ENCODE results near the gene BRPF3. TPM values are rescaled to one million over a fixed set of nuclear protein-coding genes. Genes with fewer than 3 reads are reported as not detected.
"Not testable (repeated sequence)": the region's sequence is repeated elsewhere in the genome, so short reads cannot be mapped to it uniquely, and the experiment has no call there.

The BRPF3 gene
- total and polyA plus RNA-seq, 2 donors (not counting 3 experiments of a cell fraction or from before 2014, with no cell fraction given) = 30.5 to 35.7 TPM

DNA sequence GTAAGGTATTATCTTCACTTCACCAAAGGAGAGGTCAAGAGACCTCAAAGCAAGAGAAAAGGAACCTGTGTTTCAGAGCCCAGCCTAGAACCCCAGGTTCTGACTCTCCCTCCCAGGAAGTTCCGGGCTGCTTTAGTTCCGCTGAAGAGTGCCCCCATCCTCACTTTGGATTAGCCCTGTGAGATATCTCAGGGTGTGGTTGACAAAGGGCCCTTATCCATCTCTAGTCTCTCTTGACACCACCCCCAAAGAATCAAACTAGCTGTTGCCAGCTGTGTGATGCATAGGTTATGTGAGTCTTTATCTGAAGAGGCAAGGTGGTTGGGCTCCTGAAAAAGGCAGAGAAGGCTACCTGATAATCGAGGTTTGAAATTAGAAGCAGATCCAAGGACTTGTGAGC is 20.6 kb downstream of the BRPF3 start:
- no peak overlapping the region for H3K4me3 ChIP-seq (replicated peaks in 1 of 3; ENCODE audit: insufficient read depth in 1 of 3, low read depth in 1 of 3, low read length in 3 of 3)
- FAIRE-seq (no peak), DNase-seq (ENCODE audit: low read depth, low spot score) (no peak)
- peaks cover 34 to 48% of the 10 kb centered on the region in 2 experiments for H3K36me3 ChIP-seq (ENCODE audit: control insufficient read depth in 2 of 2, extremely low read depth in 1 of 2, insufficient read depth in 2 of 2, low read length in 2 of 2)
- H3K4me1 ChIP-seq (ENCODE audit: control insufficient read depth, extremely low read depth, insufficient read depth, low read length) = no peaks in the 10 kb centered on the region
- dilution Hi-C loops (cut with MboI; ENCODE audit: extremely low pct_ligation_motif_present, low sequenced_read_pairs) = no loop called here
- H3K4me2 ChIP-seq (ENCODE audit: insufficient read depth, low read length) = no peak overlapping the region
- no peak overlapping the region for H3K27ac ChIP-seq (ENCODE audit: insufficient read depth, low read depth, low read length)
- POLR2A ChIA-PET = interaction anchor here (0.7 kb wide), 1 partner anchor 20 kb away, joined by 3 read pairs; no protein-coding TSS in a partner anchor
- intact Hi-C loops (cut with micrococcal nuclease) = no loop called here
- peaks cover 2% of the 10 kb centered on the region for H4K20me1 ChIP-seq (replicated peaks; ENCODE audit: control insufficient read depth, extremely low read depth, insufficient read depth, low read length)
- no peaks in the 10 kb centered on the region for H3K9me3 ChIP-seq (replicated peaks; ENCODE audit: control insufficient read depth, insufficient read depth, low read length)
- H2AFZ ChIP-seq (ENCODE audit: low read depth, low read length) = no peak overlapping the region
- H3K79me2 ChIP-seq (ENCODE audit: control insufficient read depth, insufficient read depth, low read length) = no peaks in the 10 kb centered on the region
- no peak for TF ChIP-seq MYC (IDR thresholded peaks at IDR 0.05; ENCODE audit: low read depth, low read length)
- TF ChIP-seq POLR2A (IDR thresholded peaks at IDR 0.05; ENCODE audit: low read depth, low read length) = no peak
- H3K9ac ChIP-seq (replicated peaks; ENCODE audit: extremely low read depth, insufficient read depth, low read length) = no peak overlapping the region
- no TSS peak for BruUV-seq (replicated peaks)
- no peaks in the 10 kb centered on the region for H3K27me3 ChIP-seq (ENCODE audit: control insufficient read depth in 2 of 2, insufficient read depth in 2 of 2, low read length in 2 of 2)
- CTCF ChIA-PET = interaction anchor here (1.5 to 2.3 kb wide), 3 partner anchors 9 to 86 kb away, joined by 3 to 8 read pairs (median 4); no protein-coding TSS in a partner anchor
- no peaks in the 10 kb centered on the region for H3K9me1 ChIP-seq (replicated peaks; ENCODE audit: control insufficient read depth, extremely low read depth, insufficient read depth, low read length)

GRCh38 chr6:36217946-36218345 is 21.4 kb downstream of the BRPF3 start:
- FAIRE-seq (no peak), DNase-seq (ENCODE audit: low read depth, low spot score) (no peak)
- H3K79me2 ChIP-seq (ENCODE audit: control insufficient read depth, insufficient read depth, low read length) = no peaks in the 10 kb centered on the region
- CTCF ChIA-PET = interaction anchor here (1.1 to 2.3 kb wide), 3 partner anchors 9 to 84 kb away, joined by 3 to 8 read pairs (median 4); no protein-coding TSS in a partner anchor
- intact Hi-C loops (cut with micrococcal nuclease) (no loop called here), dilution Hi-C loops (cut with MboI; ENCODE audit: extremely low pct_ligation_motif_present, low sequenced_read_pairs) (no loop called here)
- no peaks in the 10 kb centered on the region for H3K27me3 ChIP-seq (ENCODE audit: control insufficient read depth in 2 of 2, insufficient read depth in 2 of 2, low read length in 2 of 2)
- H3K27ac ChIP-seq (ENCODE audit: insufficient read depth, low read depth, low read length) = no peak overlapping the region
- H3K4me3 ChIP-seq (replicated peaks in 1 of 3; ENCODE audit: insufficient read depth in 1 of 3, low read depth in 1 of 3, low read length in 3 of 3) = no peak overlapping the region
- peaks cover 32 to 51% of the 10 kb centered on the region in 2 experiments for H3K36me3 ChIP-seq (ENCODE audit: control insufficient read depth in 2 of 2, extremely low read depth in 1 of 2, insufficient read depth in 2 of 2, low read length in 2 of 2)
- no peaks in the 10 kb centered on the region for H3K9me1 ChIP-seq (replicated peaks; ENCODE audit: control insufficient read depth, extremely low read depth, insufficient read depth, low read length)
- BruUV-seq (replicated peaks) = no TSS peak
- no peaks in the 10 kb centered on the region for H3K9me3 ChIP-seq (replicated peaks; ENCODE audit: control insufficient read depth, insufficient read depth, low read length)
- POLR2A ChIA-PET = no interaction called here
- no peak overlapping the region for H3K9ac ChIP-seq (replicated peaks; ENCODE audit: extremely low read depth, insufficient read depth, low read length)
- H3K4me1 ChIP-seq (ENCODE audit: control insufficient read depth, extremely low read depth, insufficient read depth, low read length) = no peaks in the 10 kb centered on the region
- H3K4me2 ChIP-seq (ENCODE audit: insufficient read depth, low read length) = no peak overlapping the region
- H4K20me1 ChIP-seq (replicated peaks; ENCODE audit: control insufficient read depth, extremely low read depth, insufficient read depth, low read length) = peaks cover 2% of the 10 kb centered on the region
- H2AFZ ChIP-seq (ENCODE audit: low read depth, low read length) = no peak overlapping the region
- TF ChIP-seq MAX (IDR thresholded peaks at IDR 0.05; ENCODE audit: insufficient read depth, insufficient read length) (no peak), FOS (IDR thresholded peaks at IDR 0.05; ENCODE audit: borderline replicate concordance, insufficient read depth, low read length) (no peak)

DNA sequence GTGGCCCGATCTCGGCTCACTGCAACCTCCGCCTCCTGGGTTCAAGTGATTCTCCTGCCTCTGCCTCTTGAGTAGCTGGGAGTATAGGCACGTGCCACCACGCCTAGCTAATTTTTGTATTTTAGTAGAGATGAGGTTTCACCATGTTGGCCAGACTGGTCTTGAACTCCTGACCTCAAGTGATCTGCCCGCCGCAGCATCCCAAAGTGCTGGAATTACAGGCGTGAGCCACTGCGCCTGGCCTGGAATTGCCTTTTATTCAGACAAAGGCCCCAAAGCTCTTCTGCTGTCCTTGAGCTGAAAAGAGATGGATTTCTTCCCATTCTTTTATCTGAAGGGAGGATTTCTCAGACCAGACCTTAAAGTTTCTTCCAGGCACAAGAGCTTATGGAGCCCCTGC is 22.0 kb downstream of the BRPF3 start:
- H3K9ac ChIP-seq (replicated peaks; ENCODE audit: extremely low read depth, insufficient read depth, low read length); DNase-seq (ENCODE audit: low read depth, low spot score); intact Hi-C loops (cut with micrococcal nuclease); H3K4me2 ChIP-seq (ENCODE audit: insufficient read depth, low read length); H3K9me3 ChIP-seq (replicated peaks; ENCODE audit: control insufficient read depth, insufficient read depth, low read length); H3K9me1 ChIP-seq (replicated peaks; ENCODE audit: control insufficient read depth, extremely low read depth, insufficient read depth, low read length); FAIRE-seq; H3K27ac ChIP-seq (ENCODE audit: insufficient read depth, low read depth, low read length); H3K79me2 ChIP-seq (ENCODE audit: control insufficient read depth, insufficient read depth, low read length); H4K20me1 ChIP-seq (replicated peaks; ENCODE audit: control insufficient read depth, extremely low read depth, insufficient read depth, low read length); dilution Hi-C loops (cut with MboI; ENCODE audit: extremely low pct_ligation_motif_present, low sequenced_read_pairs); POLR2A ChIA-PET; H3K27me3 ChIP-seq (ENCODE audit: control insufficient read depth in 2 of 2, insufficient read depth in 2 of 2, low read length in 2 of 2); H2AFZ ChIP-seq (ENCODE audit: low read depth, low read length); H3K4me1 ChIP-seq (ENCODE audit: control insufficient read depth, extremely low read depth, insufficient read depth, low read length); BruUV-seq (replicated peaks); H3K4me3 ChIP-seq (replicated peaks in 1 of 3; ENCODE audit: insufficient read depth in 1 of 3, low read depth in 1 of 3, low read length in 3 of 3): not testable (repeated sequence)
- CTCF ChIA-PET = interaction anchor here (0.6 to 1.1 kb wide), 3 partner anchors 11 to 84 kb away, joined by 3 read pairs; no protein-coding TSS in a partner anchor
- H3K36me3 ChIP-seq (ENCODE audit: control insufficient read depth in 2 of 2, extremely low read depth in 1 of 2, insufficient read depth in 2 of 2, low read length in 2 of 2) = peaks cover 35 to 52% of the 10 kb centered on the region in 2 experiments

All from endothelial cell of umbilical vein (primary cell).